ENCODE measurements around the gene DTWD1. TPM values are rescaled to one million over a fixed set of nuclear protein-coding genes. Genes with fewer than 3 reads are reported as not detected.
"Not testable (repeated sequence)": the region's sequence is repeated elsewhere in the genome, so short reads cannot be mapped to it uniquely, and the experiment has no call there.

The DTWD1 gene
- total and polyA plus RNA-seq, 2 donors = 21.9 to 30.4 TPM

- Histone ChIP-seq H3K4me3 (ENCODE audit: low read length in 2 of 2) (no peak overlapping the region), H3K9me3 (ENCODE audit: control insufficient read depth in 2 of 2, insufficient read depth in 1 of 2, low read length in 1 of 2) (no peaks in the 10 kb centered on the region), H3K27ac (ENCODE audit: low read depth in 1 of 2, low read length in 1 of 2) (no peak overlapping the region), H3K27me3 (ENCODE audit: control insufficient read depth in 2 of 2, insufficient read depth in 1 of 2, low read length in 1 of 2) (no peaks in the 10 kb centered on the region), H3K36me3 (ENCODE audit: control insufficient read depth in 2 of 2, insufficient read depth in 2 of 2, low read length in 1 of 2) (no peaks in the 10 kb centered on the region), H3K4me1 (ENCODE audit: control insufficient read depth in 2 of 2, insufficient read depth in 2 of 2, low read length in 2 of 2) (no peaks in the 10 kb centered on the region)
- DNase-seq (ENCODE audit: low read depth in 6 of 9, low spot score in 9 of 9) = no peak
- WGBS = 59% methylated on average over 2 of the region's 2 CpGs
Observed at GRCh38 chr15:49692514-49693090, 71.8 kb downstream of the DTWD1 start.

DNA sequence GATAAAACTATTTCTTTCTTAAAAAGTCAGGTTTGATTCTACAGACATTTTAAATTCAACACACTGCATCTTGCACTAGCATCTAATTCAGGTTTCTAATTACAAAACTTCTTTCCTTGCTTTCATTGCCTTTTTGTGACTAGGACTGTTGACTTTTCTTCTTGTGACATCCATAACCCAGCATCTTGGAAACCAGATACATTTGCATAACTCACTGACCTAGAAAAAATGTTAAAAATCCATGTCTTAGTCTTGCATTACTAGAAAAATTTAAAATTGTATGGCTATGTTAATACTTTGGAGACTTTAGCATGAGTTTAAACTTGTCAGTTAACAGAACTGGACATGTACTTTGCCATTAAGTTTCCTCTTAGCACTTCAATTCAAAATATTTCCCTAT is 72.7 kb downstream of the DTWD1 start:
- Histone ChIP-seq H3K27me3 (ENCODE audit: control insufficient read depth in 2 of 2, insufficient read depth in 1 of 2, low read length in 1 of 2) (no peaks in the 10 kb centered on the region), H3K36me3 (ENCODE audit: control insufficient read depth in 2 of 2, insufficient read depth in 2 of 2, low read length in 1 of 2) (no peaks in the 10 kb centered on the region), H3K27ac (ENCODE audit: low read depth in 1 of 2, low read length in 1 of 2) (no peak overlapping the region), H3K9me3 (ENCODE audit: control insufficient read depth in 2 of 2, insufficient read depth in 1 of 2, low read length in 1 of 2) (no peaks in the 10 kb centered on the region), H3K4me1 (ENCODE audit: control insufficient read depth in 2 of 2, insufficient read depth in 2 of 2, low read length in 2 of 2) (no peaks in the 10 kb centered on the region), H3K4me3 (ENCODE audit: low read length in 2 of 2) (no peak overlapping the region)
- DNase-seq (ENCODE audit: low read depth in 6 of 9, low spot score in 9 of 9) = no peak

GRCh38 chr15:49696433-49696832 is 75.6 kb downstream of the DTWD1 start:
- Histone ChIP-seq H3K27ac (ENCODE audit: low read depth in 1 of 2, low read length in 1 of 2) (no peak overlapping the region), H3K9me3 (ENCODE audit: control insufficient read depth in 2 of 2, insufficient read depth in 1 of 2, low read length in 1 of 2) (no peaks in the 10 kb centered on the region), H3K4me3 (ENCODE audit: low read length in 2 of 2) (no peak overlapping the region), H3K27me3 (ENCODE audit: control insufficient read depth in 2 of 2, insufficient read depth in 1 of 2, low read length in 1 of 2) (no peaks in the 10 kb centered on the region), H3K36me3 (ENCODE audit: control insufficient read depth in 2 of 2, insufficient read depth in 2 of 2, low read length in 1 of 2) (no peaks in the 10 kb centered on the region), H3K4me1 (ENCODE audit: control insufficient read depth in 2 of 2, insufficient read depth in 2 of 2, low read length in 2 of 2) (no peaks in the 10 kb centered on the region)
- WGBS = 95% methylated on average over 2 of the region's 2 CpGs
- no peak for DNase-seq (ENCODE audit: low read depth in 6 of 9, low spot score in 9 of 9)

DNA sequence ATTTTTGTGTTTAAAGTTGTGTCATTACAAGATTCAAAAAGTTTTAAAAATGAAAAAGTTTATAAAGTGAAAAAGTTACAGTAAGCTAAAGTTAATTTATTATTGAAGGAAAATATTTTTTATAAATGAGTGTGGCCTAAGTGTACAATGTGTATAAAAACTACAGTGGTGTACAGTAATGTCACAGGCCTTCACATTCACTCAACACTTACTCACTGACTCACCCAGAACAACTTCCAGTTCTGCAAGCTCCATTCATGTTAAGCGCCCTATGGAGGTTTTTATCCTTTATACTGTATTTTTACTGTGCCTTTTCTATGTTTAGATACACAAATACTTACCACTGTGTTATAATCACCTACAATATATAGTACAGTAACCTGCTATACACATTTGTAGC is 76.3 kb downstream of the DTWD1 start:
- Histone ChIP-seq H3K27ac (ENCODE audit: low read depth in 1 of 2, low read length in 1 of 2) (no peak overlapping the region), H3K9me3 (ENCODE audit: control insufficient read depth in 2 of 2, insufficient read depth in 1 of 2, low read length in 1 of 2) (no peaks in the 10 kb centered on the region), H3K4me3 (ENCODE audit: low read length in 2 of 2) (no peak overlapping the region), H3K36me3 (ENCODE audit: control insufficient read depth in 2 of 2, insufficient read depth in 2 of 2, low read length in 1 of 2) (no peaks in the 10 kb centered on the region), H3K27me3 (ENCODE audit: control insufficient read depth in 2 of 2, insufficient read depth in 1 of 2, low read length in 1 of 2) (no peaks in the 10 kb centered on the region), H3K4me1 (ENCODE audit: control insufficient read depth in 2 of 2, insufficient read depth in 2 of 2, low read length in 2 of 2) (no peaks in the 10 kb centered on the region)
- no peak for DNase-seq (ENCODE audit: low read depth in 6 of 9, low spot score in 9 of 9)
- 100% methylated on average over 1 of the region's 1 CpG for WGBS

DNA sequence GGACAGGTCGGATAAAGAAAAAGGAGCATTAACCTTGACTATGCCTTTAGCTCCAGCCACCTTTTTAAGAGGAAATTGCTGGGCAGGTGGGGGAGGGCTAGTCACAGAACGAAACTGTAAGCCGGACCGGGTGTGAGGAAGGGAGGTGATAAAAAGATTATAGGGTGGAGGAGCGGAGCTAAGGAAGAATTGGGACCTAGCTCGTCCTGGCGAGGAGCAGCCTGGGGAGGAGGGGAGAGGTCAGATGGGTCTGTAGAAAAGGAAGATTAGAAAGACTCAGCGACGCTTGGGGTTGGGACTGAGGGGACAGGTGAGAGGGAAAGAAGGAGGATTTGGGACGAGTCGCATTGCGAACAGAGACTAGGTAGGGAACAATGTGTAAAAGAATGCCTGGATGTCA is 82.1 kb downstream of the DTWD1 start:
- not testable (repeated sequence) for DNase-seq (ENCODE audit: low read depth in 6 of 9, low spot score in 9 of 9); H3K4me1 ChIP-seq (ENCODE audit: control insufficient read depth in 2 of 2, insufficient read depth in 2 of 2, low read length in 2 of 2); H3K9me3 ChIP-seq (ENCODE audit: control insufficient read depth in 2 of 2, insufficient read depth in 1 of 2, low read length in 1 of 2); H3K36me3 ChIP-seq (ENCODE audit: control insufficient read depth in 2 of 2, insufficient read depth in 2 of 2, low read length in 1 of 2); H3K4me3 ChIP-seq (ENCODE audit: low read length in 2 of 2); H3K27me3 ChIP-seq (ENCODE audit: control insufficient read depth in 2 of 2, insufficient read depth in 1 of 2, low read length in 1 of 2); H3K27ac ChIP-seq (ENCODE audit: low read depth in 1 of 2, low read length in 1 of 2)
- 94% methylated on average over 12 of the region's 12 CpGs for WGBS

Other genes starting within 250 kb of the DTWD1 start
- 2.1 TPM for gene FGF7, start 197.8 kb upstream of the DTWD1 start, total RNA-seq
- gene FGF7, start 197.8 kb upstream of the DTWD1 start, polyA plus RNA-seq = 5.0 TPM
- gene FAM227B, start 230 bp upstream of the DTWD1 start, total RNA-seq = 11.7 TPM
- 13.4 TPM for gene FAM227B, start 230 bp upstream of the DTWD1 start, polyA plus RNA-seq

Data from thymus (tissue), 11 donors.